ENCODE results near the gene RABGAP1.

DNA sequence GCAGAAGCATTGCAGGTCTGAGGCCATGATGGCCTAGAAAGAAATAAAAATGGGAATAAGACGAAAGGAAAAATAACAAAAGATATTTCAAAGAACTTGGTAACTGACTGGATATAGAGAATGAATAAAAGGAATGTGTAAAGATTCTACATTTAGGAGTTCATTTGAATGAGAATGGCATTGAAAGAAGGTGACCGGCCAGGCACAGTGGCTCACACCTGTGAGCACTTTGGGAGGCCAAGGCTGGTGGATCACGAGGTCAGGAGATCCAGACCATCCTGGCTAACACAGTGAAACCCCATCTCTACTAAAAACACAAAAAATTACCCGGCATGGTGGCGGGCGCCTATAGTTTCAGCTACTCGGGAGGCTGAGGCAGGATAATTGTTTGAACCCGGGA lies 18.1 kb upstream of the RABGAP1 start:
- TF ChIP-seq POLR2AphosphoS5 (IDR thresholded peaks at IDR 0.05; ENCODE audit: low read depth, low read length) (no peak), EZH2phosphoT487 (IDR thresholded peaks at IDR 0.05; ENCODE audit: borderline replicate concordance, low read depth) (no peak), EP300 (IDR thresholded peaks at IDR 0.05; ENCODE audit: borderline replicate concordance in 1 of 2, low read depth in 1 of 2, low read length in 1 of 2) (no peak), RCOR1 (IDR thresholded peaks at IDR 0.05; ENCODE audit: low read length) (no peak)
- TF ChIP-seq, protein P1, sequence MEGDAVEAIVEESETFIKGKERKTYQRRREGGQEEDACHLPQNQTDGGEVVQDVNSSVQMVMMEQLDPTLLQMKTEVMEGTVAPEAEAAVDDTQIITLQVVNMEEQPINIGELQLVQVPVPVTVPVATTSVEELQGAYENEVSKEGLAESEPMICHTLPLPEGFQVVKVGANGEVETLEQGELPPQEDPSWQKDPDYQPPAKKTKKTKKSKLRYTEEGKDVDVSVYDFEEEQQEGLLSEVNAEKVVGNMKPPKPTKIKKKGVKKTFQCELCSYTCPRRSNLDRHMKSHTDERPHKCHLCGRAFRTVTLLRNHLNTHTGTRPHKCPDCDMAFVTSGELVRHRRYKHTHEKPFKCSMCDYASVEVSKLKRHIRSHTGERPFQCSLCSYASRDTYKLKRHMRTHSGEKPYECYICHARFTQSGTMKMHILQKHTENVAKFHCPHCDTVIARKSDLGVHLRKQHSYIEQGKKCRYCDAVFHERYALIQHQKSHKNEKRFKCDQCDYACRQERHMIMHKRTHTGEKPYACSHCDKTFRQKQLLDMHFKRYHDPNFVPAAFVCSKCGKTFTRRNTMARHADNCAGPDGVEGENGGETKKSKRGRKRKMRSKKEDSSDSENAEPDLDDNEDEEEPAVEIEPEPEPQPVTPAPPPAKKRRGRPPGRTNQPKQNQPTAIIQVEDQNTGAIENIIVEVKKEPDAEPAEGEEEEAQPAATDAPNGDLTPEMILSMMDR (IDR thresholded peaks at IDR 0.05): no peak
